GM23338 (cell line): ENCODE results near the gene MFSD6L.

ENCODE experiments used
- CREB1 ChIP-seq: fragments of 250-450 bp; sonication (Bioruptor Pico); IDR thresholded peaks from 2 replicates; pipeline ENCODE4 v1.5.0; 2020; ENCODE audit warnings: low read depth, mild to moderate bottlenecking, moderate library complexity
- ETS1 ChIP-seq: IDR thresholded peaks from 2 replicates; pipeline ENCODE4 v1.6.1; 2016; ENCODE audit warnings: antibody characterized with exemption
- EZH2 ChIP-seq: fragments of 200-600 bp; sonication (generic); IDR thresholded peaks from one replicate; pipeline ENCODE4 v1.8.0; 2017; ENCODE audit warnings: antibody characterized with exemption, mild to moderate bottlenecking, low read depth; ENCODE audit not compliant: unreplicated experiment
- EZH2phosphoT487 ChIP-seq: fragments of 200-600 bp; sonication (generic); IDR thresholded peaks from one replicate; pipeline ENCODE4 v1.8.1; 2018; ENCODE audit warnings: antibody characterized with exemption; ENCODE audit not compliant: unreplicated experiment
- JUNB ChIP-seq: IDR thresholded peaks from one replicate; pipeline ENCODE4 v1.6.1; 2016; ENCODE audit warnings: antibody characterized with exemption; ENCODE audit not compliant: unreplicated experiment
- NANOG ChIP-seq: IDR thresholded peaks from 2 replicates; pipeline ENCODE4 v1.6.1; 2016; ENCODE audit warnings: antibody characterized with exemption, borderline replicate concordance
- POLR2AphosphoS5 ChIP-seq: IDR thresholded peaks from 2 replicates; pipeline ENCODE4 v1.6.1; 2016; ENCODE audit warnings: antibody characterized with exemption, low read depth
- STAT1 ChIP-seq: IDR thresholded peaks from one replicate; pipeline ENCODE4 v1.6.1; 2016; ENCODE audit warnings: antibody characterized with exemption; ENCODE audit not compliant: unreplicated experiment
- ZNF114 ChIP-seq: fragments of 250-450 bp; sonication (Bioruptor Pico); IDR thresholded peaks from 2 replicates; pipeline ENCODE4 v1.5.0; 2020; ENCODE audit warnings: mild to moderate bottlenecking, moderate library complexity
- ZNF331 ChIP-seq: fragments of 250-450 bp; sonication (Bioruptor Pico); IDR thresholded peaks from 2 replicates; pipeline ENCODE4 v1.5.0; 2020; ENCODE audit warnings: low read depth, mild to moderate bottlenecking, moderate library complexity
- TF ChIP-seq, protein P1 (sequence below), 2 experiments: fragments of 200-600 bp in 1 of 2; sonication (generic) in 1 of 2; conservative IDR thresholded peaks; 2 replicates each; pipeline versions ENCODE4 v1.5.1 to v1.6.1; 2016 to 2017; ENCODE audit warnings: antibody characterized with exemption in 2 of 2, low read depth in 2 of 2, mild to moderate bottlenecking in 2 of 2, moderate library complexity in 1 of 2
- TF ChIP-seq, protein P2 (sequence below): IDR thresholded peaks from one replicate; pipeline ENCODE4 v1.6.1; 2018; ENCODE audit warnings: antibody characterized with exemption; ENCODE audit not compliant: unreplicated experiment

- TF ChIP-seq, protein P1, sequence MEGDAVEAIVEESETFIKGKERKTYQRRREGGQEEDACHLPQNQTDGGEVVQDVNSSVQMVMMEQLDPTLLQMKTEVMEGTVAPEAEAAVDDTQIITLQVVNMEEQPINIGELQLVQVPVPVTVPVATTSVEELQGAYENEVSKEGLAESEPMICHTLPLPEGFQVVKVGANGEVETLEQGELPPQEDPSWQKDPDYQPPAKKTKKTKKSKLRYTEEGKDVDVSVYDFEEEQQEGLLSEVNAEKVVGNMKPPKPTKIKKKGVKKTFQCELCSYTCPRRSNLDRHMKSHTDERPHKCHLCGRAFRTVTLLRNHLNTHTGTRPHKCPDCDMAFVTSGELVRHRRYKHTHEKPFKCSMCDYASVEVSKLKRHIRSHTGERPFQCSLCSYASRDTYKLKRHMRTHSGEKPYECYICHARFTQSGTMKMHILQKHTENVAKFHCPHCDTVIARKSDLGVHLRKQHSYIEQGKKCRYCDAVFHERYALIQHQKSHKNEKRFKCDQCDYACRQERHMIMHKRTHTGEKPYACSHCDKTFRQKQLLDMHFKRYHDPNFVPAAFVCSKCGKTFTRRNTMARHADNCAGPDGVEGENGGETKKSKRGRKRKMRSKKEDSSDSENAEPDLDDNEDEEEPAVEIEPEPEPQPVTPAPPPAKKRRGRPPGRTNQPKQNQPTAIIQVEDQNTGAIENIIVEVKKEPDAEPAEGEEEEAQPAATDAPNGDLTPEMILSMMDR (conservative IDR thresholded peaks at IDR 0.05; ENCODE audit: low read depth in 2 of 2) = no peak
- no peak for TF ChIP-seq POLR2AphosphoS5
- TF ChIP-seq, protein P2, sequence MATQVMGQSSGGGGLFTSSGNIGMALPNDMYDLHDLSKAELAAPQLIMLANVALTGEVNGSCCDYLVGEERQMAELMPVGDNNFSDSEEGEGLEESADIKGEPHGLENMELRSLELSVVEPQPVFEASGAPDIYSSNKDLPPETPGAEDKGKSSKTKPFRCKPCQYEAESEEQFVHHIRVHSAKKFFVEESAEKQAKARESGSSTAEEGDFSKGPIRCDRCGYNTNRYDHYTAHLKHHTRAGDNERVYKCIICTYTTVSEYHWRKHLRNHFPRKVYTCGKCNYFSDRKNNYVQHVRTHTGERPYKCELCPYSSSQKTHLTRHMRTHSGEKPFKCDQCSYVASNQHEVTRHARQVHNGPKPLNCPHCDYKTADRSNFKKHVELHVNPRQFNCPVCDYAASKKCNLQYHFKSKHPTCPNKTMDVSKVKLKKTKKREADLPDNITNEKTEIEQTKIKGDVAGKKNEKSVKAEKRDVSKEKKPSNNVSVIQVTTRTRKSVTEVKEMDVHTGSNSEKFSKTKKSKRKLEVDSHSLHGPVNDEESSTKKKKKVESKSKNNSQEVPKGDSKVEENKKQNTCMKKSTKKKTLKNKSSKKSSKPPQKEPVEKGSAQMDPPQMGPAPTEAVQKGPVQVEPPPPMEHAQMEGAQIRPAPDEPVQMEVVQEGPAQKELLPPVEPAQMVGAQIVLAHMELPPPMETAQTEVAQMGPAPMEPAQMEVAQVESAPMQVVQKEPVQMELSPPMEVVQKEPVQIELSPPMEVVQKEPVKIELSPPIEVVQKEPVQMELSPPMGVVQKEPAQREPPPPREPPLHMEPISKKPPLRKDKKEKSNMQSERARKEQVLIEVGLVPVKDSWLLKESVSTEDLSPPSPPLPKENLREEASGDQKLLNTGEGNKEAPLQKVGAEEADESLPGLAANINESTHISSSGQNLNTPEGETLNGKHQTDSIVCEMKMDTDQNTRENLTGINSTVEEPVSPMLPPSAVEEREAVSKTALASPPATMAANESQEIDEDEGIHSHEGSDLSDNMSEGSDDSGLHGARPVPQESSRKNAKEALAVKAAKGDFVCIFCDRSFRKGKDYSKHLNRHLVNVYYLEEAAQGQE = no peak
- no peak for TF ChIP-seq EZH2
- no peak for TF ChIP-seq ETS1
- TF ChIP-seq CREB1 (CRISPR knock-in tag) = no peak
- no peak for TF ChIP-seq JUNB
- TF ChIP-seq ZNF331 (CRISPR knock-in tag) = no peak
- no peak for TF ChIP-seq EZH2phosphoT487
- TF ChIP-seq ZNF114 (CRISPR knock-in tag) = no peak
- no peak for TF ChIP-seq STAT1
- no peak for TF ChIP-seq NANOG
Observed at GRCh38 chr17:8754890-8755289, 44.3 kb downstream of the MFSD6L start.
